GM12878 (cell line): ENCODE results near the gene LPIN2. TPM values are rescaled to one million over a fixed set of nuclear protein-coding genes. Genes with fewer than 3 reads are reported as not detected.

ENCODE experiments used
- BMI1 ChIP-seq: fragments of 450-650 bp; IDR thresholded peaks from 2 replicates; pipeline ENCODE4 v1.6.1; 2016; ENCODE audit warnings: mild to moderate bottlenecking, moderate library complexity, borderline replicate concordance
- CHD2 ChIP-seq: IDR thresholded peaks from 2 replicates; pipeline ENCODE4 v1.6.1; 2011; ENCODE audit warnings: low read depth, low read length, improper control_type of control experiment, borderline replicate concordance
- ELK1 ChIP-seq: IDR thresholded peaks from 2 replicates; pipeline ENCODE4 v1.6.1; 2012; ENCODE audit warnings: low read depth, low read length, improper control_type of control experiment
- GABPA ChIP-seq: IDR thresholded peaks from 2 replicates; pipeline ENCODE4 v1.6.1; 2014; ENCODE audit warnings: antibody characterized with exemption, low read depth, mild to moderate bottlenecking, inconsistent platforms
- NFYA ChIP-seq: IDR thresholded peaks from 2 replicates; pipeline ENCODE4 v1.6.1; 2011; ENCODE audit warnings: low read depth, mild to moderate bottlenecking, low read length, improper control_type of control experiment, borderline replicate concordance
- RB1 ChIP-seq: fragments of 450-650 bp; formaldehyde crosslinking; IDR thresholded peaks from 2 replicates; pipeline ENCODE4 v1.6.1; 2017; ENCODE audit warnings: mild to moderate bottlenecking, borderline replicate concordance
- STAT1 ChIP-seq: fragments of 450-650 bp; conservative IDR thresholded peaks from 2 replicates; pipeline ENCODE4 v1.6.1; 2014; ENCODE audit warnings: antibody characterized with exemption, mild to moderate bottlenecking
- SUZ12 ChIP-seq: fragments of 200-600 bp; sonication (generic); IDR thresholded peaks from one replicate; pipeline ENCODE4 v1.6.1; 2018; ENCODE audit warnings: antibody characterized with exemption, mild to moderate bottlenecking; ENCODE audit not compliant: unreplicated experiment
- USF1 ChIP-seq: IDR thresholded peaks from 2 replicates; pipeline ENCODE4 v1.6.1; 2011; ENCODE audit warnings: borderline replicate concordance, low read depth, mild to moderate bottlenecking, moderate library complexity, mixed read lengths, low read length; ENCODE audit not compliant: insufficient read depth; ENCODE audit errors: extremely low read length
- ZBTB11 ChIP-seq: fragments of 450-650 bp; formaldehyde crosslinking; IDR thresholded peaks from 2 replicates; pipeline ENCODE4 v1.5.0; 2022; ENCODE audit warnings: mild to moderate bottlenecking, missing genetic modification characterization
- ZBTB40 ChIP-seq: fragments of 450-650 bp; IDR thresholded peaks from 2 replicates; pipeline ENCODE4 v1.6.1; 2016; ENCODE audit warnings: mild to moderate bottlenecking, moderate library complexity, borderline replicate concordance
- ZNF384 ChIP-seq: IDR thresholded peaks from 2 replicates; pipeline ENCODE4 v1.6.1; 2012; ENCODE audit warnings: low read depth, mild to moderate bottlenecking, low read length, improper control_type of control experiment, borderline replicate concordance
- ZNF592 ChIP-seq: fragments of 450-650 bp; IDR thresholded peaks from 2 replicates; pipeline ENCODE4 v1.6.1; 2017; ENCODE audit warnings: mild to moderate bottlenecking, moderate library complexity
- ZZZ3 ChIP-seq: IDR thresholded peaks from 2 replicates; pipeline ENCODE4 v1.6.1; 2011; ENCODE audit warnings: low read depth; ENCODE audit not compliant: control insufficient read depth, insufficient read length
- polyA plus RNA-seq, 11 experiments: library from polyadenylated mRNA; depleted of rRNA in 4 of 11; unstranded in 6 of 11; stranded (reverse) in 5 of 11; fragments of >200 nt; fragmentation: Nextera tagmentation in 4 of 11; fragmentation: Illumina TruSeq in 1 of 11; extraction: Ambion mirVana in 4 of 11; extraction: Trizol in 1 of 11; gene quantifications; 1 replicate in 1 of 11; 2 replicates in 10 of 11; pipeline versions ENCODE4 v1.2.1 to v1.2.3, GENCODE V29; 2011 to 2016; ENCODE audit warnings: inconsistent platforms in 2 of 11, missing spikeins in 2 of 11, low read depth in 1 of 11
- total RNA-seq, 4 experiments: library from RNA; depleted of rRNA in 3 of 4; stranded (reverse); fragments of >200 nt in 3 of 4; fragmentation: Illumina TruSeq in 1 of 4; extraction: Trizol in 1 of 4; gene quantifications; 2 replicates each; pipeline versions ENCODE4 v1.2.1 to v1.2.3, GENCODE V29; 2013 to 2021

LPIN2 gene
- total and polyA plus RNA-seq, 10 of the 15 experiments (the other 5 are each of a cell fraction or from before 2014, with no cell fraction given), result 4.1 to 28.0 (median 15.9) TPM

GRCh38 chr18:2971741-2972552 is 41.0 kb downstream of the LPIN2 start (continued):
- no peak for TF ChIP-seq ZNF592
- no peak for TF ChIP-seq ZZZ3
- TF ChIP-seq SUZ12, result no peak
- TF ChIP-seq BMI1, result no peak; the same call in 1 of the 2 replicates
- no peak for TF ChIP-seq USF1
- no peak for TF ChIP-seq CHD2
- no peak for TF ChIP-seq ELK1
- TF ChIP-seq RB1, result no peak
- no peak for TF ChIP-seq ZBTB40
- TF ChIP-seq ZBTB11 (CRISPR knock-in tag), result no peak
- no peak for TF ChIP-seq STAT1
- TF ChIP-seq NFYA, result no peak
- TF ChIP-seq GABPA, result no peak
- no peak for TF ChIP-seq ZNF384
